GM19468 (cell line): ENCODE data around the gene XBP1.
"Not testable (repeated sequence)": the region's sequence is repeated elsewhere in the genome, so short reads cannot be mapped to it uniquely, and the experiment has no call there.

Source experiments
- ATAC-seq: cut with Tn5 transposase; IDR thresholded peaks from one replicate; pipeline ENCODE4 v1.9.1; 2021; ENCODE audit warnings: mild to moderate bottlenecking, moderate library complexity, moderate number of reproducible peaks; ENCODE audit not compliant: unreplicated experiment; ENCODE audit errors: extremely low read depth

The XBP1 gene

GRCh38 chr22:28800308-28801041, at the start of gene XBP1:
TSS of gene XBP1 (minus strand) at chr22:28800569.
- peak; percentile 62 for ATAC-seq

GRCh38 chr22:28846994-28847393, 46.6 kb upstream of the XBP1 start:
- no peak for ATAC-seq

- ATAC-seq: not testable (repeated sequence)
Observed at GRCh38 chr22:28844277-28844676, 43.9 kb upstream of the XBP1 start.

GRCh38 chr22:28843633-28844032, 43.3 kb upstream of the XBP1 start:
- ATAC-seq: no peak

- no peak for ATAC-seq
Observed at GRCh38 chr22:28841111-28841510, 40.7 kb upstream of the XBP1 start.

DNA sequence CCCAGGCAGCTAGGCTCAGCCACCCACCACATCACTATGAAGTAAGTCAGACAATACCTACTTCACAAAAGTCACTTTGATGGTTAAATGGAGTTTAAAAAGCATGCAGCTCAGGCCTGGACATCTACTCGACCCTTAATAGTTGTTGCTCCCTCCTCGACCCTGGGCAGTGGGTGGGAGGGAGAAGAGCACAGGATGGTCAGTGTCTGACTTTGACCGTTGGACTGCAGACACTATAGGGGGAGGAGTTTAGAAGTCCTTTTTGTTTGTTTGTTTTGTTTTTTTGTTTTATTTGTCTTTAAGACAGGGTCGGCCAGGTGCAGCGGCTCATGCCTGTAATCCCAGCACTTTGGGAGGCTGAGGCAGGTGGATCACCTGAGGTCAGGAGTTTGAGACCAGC, 38.6 kb upstream of the XBP1 start:
- no peak for ATAC-seq

GRCh38 chr22:28837640-28838039, 37.3 kb upstream of the XBP1 start:
- ATAC-seq: no peak

- no peak for ATAC-seq
Observed at GRCh38 chr22:28835630-28836189, 35.3 kb upstream of the XBP1 start.

DNA sequence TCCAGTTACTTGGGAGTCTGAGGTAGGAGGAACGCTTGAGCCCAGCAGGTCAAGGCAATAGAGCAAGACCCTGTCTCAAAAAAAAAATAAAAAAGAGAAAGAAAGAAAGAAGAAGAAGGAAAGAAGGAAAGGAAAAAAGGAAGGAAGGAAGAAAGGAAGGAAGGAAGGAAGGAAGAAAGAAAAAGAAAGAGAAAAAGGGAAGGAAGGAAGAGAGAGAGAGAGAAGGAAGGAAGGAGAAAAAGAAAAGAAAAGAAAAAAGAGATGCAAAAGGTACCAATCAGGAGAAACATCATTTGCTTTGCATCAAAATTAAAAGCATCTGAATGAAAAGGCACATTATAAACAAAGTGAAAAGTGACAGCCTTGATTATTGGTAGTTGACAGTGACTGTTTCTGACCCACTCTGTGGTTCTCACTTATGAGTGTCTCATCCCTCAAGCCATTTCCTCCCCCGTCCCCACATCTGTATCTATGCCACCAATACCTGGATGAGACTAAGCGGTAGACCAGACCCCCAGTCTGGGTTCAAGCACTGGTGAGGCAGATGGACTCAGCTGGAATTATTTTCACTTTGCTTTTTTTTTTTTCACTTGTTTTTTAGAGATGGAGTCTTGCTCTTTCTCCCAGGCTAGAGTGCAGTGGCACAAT, 33.0 kb upstream of the XBP1 start:
- ATAC-seq: no peak

GRCh38 chr22:28832731-28833130, 32.4 kb upstream of the XBP1 start:
- no peak for ATAC-seq

DNA sequence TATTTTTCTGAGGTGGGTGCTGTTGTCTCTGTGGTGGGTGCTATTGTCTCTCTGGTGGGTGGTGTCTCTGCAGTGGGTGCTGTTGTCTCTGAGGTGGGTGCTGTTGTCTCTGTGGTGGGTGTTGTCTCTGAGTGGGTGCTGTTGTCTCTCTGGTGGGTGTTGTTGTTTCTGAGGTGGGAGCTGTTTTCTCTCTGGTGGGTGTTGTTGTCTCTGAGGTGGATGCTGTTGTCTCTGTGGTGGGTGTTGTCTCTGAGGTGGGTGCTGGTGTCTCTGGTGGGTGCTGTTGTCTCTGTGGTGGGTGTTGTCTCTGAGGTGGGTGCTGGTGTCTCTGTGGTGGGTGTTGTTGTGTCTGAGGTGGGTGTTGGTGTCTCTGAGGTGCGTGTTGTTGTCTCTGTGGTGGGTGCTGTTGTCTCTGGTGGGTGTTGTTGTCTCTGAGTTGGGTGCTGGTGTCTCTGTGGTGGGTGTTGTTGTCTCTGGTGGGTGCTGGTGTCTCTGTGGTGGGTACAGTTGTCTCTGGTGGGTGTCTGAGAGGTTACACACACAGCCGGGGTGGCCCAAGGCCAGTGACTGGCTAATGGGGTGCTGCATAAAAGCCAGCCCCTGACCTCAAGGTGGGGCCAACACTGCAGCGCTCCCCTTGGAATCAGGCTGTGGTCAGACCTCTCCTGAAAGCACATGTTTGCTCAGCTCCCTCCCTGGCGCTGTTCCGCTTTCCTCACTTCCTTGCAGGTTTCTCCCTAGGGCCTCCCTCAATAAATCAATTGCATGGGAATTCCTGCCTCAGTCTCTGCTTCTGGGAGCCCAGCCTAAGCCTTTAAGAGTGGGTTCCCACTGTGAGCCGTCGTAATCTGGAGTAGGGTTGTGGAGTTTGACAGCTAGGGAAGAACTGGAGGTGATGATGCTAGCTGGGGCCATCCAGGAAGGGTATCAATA, 31.0 kb upstream of the XBP1 start:
- ATAC-seq: no peak

DNA sequence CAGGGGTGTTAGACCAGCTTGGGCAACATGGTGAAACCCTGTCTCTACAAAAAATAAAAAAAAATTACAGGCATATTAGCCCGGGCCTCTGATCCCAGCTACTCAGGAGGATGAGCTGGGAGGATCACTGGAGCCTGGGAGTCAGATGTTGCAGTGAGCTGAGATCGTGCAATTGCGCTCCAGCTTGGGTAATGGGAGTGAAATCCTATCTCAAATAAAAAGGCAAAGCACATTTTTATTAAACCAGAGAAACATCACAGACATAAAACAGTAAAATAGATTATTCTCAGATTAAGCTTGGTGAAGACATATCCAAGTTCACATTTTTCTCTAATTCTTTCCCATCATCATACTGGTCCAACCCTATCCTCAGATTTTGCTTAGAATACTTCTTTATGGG, 30.1 kb upstream of the XBP1 start:
- ATAC-seq: no peak

DNA sequence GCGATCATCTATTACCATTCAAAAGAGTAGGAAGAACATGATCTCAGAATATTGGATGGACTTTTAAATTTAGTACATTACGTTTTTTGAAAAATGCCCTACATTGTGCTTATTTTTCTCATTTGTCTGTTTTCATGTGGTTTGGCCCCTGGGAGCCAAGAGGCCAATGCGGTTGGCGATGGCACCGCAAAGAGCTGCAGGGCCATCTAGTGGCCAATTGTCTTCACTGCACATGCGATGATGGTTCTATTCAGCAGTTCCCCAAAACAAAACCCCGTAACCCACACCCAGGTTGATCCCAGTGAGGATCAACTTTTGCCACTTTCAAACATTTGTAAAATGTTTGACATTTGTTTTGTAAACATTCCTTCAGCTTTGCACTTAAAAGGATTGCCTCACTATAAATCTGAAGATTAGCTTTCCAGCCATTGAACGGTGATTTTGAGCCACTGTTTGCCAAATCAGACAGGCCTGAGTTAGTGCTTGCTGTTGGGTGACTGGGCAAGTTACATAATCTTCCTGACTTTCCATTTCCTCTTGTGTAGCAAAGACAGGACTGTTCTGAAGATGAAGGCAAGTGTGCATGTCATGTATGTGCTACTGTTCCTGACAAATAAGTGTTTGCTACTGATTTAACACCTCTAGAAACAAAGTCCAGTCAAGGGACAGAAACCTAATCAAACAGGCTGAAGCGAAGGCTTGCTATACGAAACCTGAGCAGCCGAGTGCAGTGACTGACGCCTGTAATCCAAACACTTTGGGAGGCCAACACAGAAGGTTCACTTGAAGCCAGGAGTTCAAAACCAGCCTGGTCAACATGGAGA, 29.2 kb upstream of the XBP1 start:
- no peak for ATAC-seq

DNA sequence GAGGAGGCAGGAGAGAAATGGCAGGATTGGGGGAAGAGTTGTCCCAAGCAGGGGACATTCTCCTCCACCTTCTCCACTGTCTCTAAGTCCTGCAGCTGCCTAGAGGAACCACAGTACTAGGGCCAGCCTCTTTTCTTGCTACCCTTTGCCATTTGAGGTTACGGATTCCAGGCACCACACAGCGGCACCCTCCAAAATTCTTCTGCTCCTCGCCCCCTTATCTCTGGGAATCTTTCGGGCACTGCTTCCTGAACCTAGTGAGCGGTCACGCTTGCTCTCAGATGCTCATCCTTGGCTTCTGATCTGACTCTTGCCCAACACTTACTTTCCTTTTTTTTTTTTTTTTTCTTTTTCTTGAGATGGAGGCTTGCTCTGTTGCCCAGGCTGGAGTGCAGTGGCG, 26.6 kb upstream of the XBP1 start:
- no peak for ATAC-seq

DNA sequence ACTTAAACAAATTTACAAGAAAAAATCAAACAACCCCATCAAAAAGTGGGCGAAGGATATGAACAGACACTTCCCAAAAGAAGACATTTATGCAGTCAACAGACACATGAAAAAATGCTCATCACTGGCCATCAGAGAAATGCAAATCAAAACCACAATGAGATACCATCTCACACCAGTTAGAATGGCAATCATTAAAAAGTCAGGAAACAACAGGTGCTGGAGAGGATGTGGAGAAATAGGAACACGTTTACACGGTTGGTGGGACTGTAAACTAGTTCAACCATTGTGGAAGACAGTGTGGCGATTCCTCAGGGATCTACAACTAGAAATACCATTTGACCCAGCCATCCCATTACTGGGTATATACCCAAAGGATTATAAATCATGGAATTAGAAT, 26.1 kb upstream of the XBP1 start:
- ATAC-seq: not testable (repeated sequence)

- ATAC-seq: not testable (repeated sequence)
Observed at GRCh38 chr22:28824455-28824854, 24.1 kb upstream of the XBP1 start.

GRCh38 chr22:28822930-28823551, 22.7 kb upstream of the XBP1 start:
- ATAC-seq: no peak

DNA sequence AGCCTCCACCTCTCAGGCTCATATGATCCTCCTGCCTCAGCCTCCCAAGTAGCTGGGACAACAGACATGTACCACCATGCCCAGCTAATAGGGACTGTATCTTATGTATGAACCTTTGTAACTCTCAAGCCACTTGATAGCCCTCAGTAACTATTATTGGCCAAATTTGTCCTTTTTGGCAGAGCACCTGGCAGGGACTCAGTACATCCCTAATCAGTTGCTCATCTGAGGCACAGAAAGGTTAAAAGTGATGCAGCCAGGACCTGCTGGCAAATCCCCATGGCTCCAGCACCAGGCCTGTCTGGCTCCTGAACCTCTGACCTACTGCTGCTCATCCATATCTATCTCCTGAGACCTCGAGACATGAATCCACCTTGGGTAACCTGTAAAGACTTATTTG, 21.1 kb upstream of the XBP1 start:
- ATAC-seq: no peak

DNA sequence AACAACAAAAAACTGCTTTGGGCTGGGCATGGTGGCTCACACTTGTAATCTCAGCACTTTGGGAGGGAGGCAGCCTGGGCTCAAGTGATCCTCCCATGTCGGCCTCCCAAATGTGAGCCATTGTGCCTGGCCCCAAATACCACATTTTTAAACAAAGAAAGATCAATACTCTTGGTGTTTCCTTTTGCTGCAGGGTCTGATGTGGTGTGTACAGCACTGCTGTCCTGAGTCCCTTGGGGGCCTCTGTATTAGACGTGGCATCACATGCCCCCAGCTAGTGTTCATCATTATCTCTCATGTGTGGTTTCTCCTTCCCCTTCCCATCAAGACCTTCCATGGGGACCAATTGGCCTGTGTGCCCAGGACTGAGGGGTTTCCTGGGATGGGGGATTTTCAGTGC, 20.5 kb upstream of the XBP1 start:
- no peak for ATAC-seq
